Nephron (organoid): ENCODE results near the gene CLDN4.

Experiments
- H3K27ac Mint-ChIP-seq, 3 experiments: 2 replicates each; pipeline ENCODE4 v1.8.0; 2020; ENCODE audit warnings: mixed read lengths in 3 of 3, mild to moderate bottlenecking in 2 of 3, moderate library complexity in 1 of 3
- H3K27me3 Mint-ChIP-seq: 2 replicates; pipeline ENCODE4 v1.8.0; 2021; ENCODE audit warnings: low read depth, mild to moderate bottlenecking, moderate library complexity, mixed read lengths
- H3K36me3 Mint-ChIP-seq: 2 replicates; pipeline ENCODE4 v1.8.0; 2020; ENCODE audit warnings: low read depth, mixed read lengths
- H3K4me1 Mint-ChIP-seq: 2 replicates; pipeline ENCODE4 v1.8.0; 2020; ENCODE audit warnings: mixed read lengths
- H3K4me3 Mint-ChIP-seq, 3 experiments: 2 replicates each; pipeline ENCODE4 v1.8.0; 2020; ENCODE audit warnings: mild to moderate bottlenecking in 3 of 3, mixed read lengths in 3 of 3, moderate library complexity in 2 of 3
- H3K9me3 Mint-ChIP-seq: 2 replicates; pipeline ENCODE4 v1.8.0; 2020; ENCODE audit warnings: mixed read lengths
- TF ChIP-seq, protein P1 (sequence below), 3 experiments: fragments of 200-600 bp; sonication (generic); IDR thresholded peaks; one replicate each; pipeline ENCODE4 v1.5.0; 2021; ENCODE audit warnings: antibody characterized with exemption in 3 of 3; ENCODE audit not compliant: unreplicated experiment in 3 of 3

The CLDN4 gene

DNA sequence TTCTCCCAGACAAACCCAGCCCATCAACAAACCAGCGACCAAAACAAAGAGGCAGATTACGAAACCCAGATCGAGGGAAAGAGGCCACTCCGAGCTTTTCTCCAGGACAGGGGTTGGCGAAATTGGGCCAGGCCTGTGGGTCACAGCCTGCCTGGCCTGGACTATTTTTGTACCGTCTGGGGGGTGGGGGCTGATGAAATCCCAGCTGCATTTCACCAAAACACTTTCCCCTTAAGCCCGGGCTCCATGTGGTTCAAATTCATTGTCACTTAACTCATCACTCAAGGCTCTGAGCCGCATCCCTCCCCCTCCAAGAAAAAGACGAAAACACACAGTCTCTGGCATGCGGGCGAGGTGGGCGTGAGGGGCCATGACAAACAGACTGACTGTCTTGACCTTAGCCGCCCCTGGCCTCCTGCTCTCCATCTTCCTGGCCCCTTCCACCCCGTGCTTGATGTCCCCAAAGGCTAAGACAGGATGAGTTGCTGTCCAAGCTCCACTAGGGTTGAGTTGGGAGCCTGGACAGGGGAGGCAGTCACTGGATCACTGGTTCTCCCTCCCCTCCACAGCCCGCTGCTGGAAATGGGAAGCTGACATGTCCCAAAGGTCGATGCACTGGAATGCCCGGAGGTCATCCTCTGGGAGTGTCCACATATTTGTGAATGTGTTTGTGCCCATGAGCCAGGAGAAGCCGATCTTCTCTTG lies 49.3 kb downstream of the CLDN4 start:
- no peak overlapping the region for H3K4me3 Mint-ChIP-seq
- peaks cover 26% of the 10 kb centered on the region for H3K27me3 Mint-ChIP-seq
- H3K4me1 Mint-ChIP-seq = peaks cover 11% of the 10 kb centered on the region
- no peak overlapping the region for H3K27ac Mint-ChIP-seq
- TF ChIP-seq, protein P1, sequence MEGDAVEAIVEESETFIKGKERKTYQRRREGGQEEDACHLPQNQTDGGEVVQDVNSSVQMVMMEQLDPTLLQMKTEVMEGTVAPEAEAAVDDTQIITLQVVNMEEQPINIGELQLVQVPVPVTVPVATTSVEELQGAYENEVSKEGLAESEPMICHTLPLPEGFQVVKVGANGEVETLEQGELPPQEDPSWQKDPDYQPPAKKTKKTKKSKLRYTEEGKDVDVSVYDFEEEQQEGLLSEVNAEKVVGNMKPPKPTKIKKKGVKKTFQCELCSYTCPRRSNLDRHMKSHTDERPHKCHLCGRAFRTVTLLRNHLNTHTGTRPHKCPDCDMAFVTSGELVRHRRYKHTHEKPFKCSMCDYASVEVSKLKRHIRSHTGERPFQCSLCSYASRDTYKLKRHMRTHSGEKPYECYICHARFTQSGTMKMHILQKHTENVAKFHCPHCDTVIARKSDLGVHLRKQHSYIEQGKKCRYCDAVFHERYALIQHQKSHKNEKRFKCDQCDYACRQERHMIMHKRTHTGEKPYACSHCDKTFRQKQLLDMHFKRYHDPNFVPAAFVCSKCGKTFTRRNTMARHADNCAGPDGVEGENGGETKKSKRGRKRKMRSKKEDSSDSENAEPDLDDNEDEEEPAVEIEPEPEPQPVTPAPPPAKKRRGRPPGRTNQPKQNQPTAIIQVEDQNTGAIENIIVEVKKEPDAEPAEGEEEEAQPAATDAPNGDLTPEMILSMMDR (IDR thresholded peaks at IDR 0.05; ENCODE audit: unreplicated experiment in 3 of 3) = no peak
- no peaks in the 10 kb centered on the region for H3K9me3 Mint-ChIP-seq
- no peaks in the 10 kb centered on the region for H3K36me3 Mint-ChIP-seq

DNA sequence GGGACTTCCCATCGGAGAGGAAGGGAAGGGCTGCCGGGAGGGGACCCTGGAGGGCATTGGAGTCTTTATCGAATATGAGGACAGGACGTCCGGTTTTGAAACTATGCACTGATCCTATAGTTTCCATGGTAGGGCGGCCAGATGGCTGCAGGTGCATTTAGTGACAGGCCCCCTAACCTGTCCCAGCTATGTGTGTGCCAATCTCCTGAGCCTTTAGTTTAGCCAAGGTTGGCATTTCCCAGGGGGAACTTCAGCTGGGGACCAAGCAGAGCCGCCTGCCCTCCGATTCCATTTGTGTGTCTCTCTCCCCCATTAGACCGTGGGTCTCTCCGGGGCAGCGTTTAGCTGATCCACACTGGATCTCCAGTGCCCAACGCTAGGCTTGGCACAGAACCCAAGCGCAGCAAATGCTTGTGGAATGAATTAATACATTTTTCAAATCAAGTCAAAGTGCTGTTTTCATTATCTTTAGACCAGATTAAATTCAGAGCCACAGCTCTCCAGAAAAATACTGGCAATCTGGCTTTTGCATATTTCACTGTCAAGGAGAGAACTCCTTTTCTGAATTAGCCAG lies 50.0 kb downstream of the CLDN4 start:
- Mint-ChIP-seq H3K27ac (no peak overlapping the region), H3K4me1 (peaks cover 12% of the 10 kb centered on the region), H3K4me3 (no peak overlapping the region), H3K9me3 (no peaks in the 10 kb centered on the region), H3K36me3 (no peaks in the 10 kb centered on the region), H3K27me3 (peaks cover 26% of the 10 kb centered on the region)
- TF ChIP-seq, protein P1 (IDR thresholded peaks at IDR 0.05; ENCODE audit: unreplicated experiment in 3 of 3) = no peak

DNA sequence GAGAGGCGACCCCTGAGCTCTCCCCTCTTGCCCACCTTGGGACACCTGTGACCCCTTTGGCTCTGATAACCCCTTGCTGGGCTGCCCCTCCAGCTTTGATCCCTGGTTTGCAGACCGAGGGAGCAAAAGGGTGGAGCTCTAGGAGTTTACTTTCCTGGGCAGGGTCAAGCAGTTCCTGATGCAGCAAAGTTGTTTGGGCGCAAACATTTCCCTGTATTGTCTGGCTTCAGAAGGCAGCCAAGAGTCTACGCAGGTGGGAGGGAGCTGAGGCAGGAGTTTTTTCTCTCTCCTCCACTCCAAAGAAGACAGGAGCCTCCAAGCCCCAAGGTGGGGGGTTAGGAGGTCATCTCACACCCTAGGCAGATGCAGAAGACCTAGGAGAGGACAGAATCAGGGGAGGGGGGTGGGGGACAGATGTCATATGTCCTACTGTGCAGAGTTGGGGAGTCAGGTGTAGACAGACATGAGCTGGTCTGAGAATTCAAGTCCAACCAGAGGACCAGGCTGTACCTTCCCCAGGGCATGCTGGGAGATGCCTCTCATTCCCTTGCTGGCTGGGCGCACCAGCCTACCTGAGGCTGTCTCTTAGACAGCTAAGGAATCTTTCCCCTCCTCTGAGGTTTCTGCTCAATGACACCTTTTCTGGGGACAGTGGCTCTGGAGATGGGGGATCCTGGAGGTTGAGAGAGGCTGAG lies 50.7 kb downstream of the CLDN4 start:
- H3K36me3 Mint-ChIP-seq = no peaks in the 10 kb centered on the region
- peaks cover 19% of the 10 kb centered on the region for H3K4me1 Mint-ChIP-seq
- H3K27me3 Mint-ChIP-seq = peaks cover 27% of the 10 kb centered on the region
- no peak overlapping the region for H3K27ac Mint-ChIP-seq
- no peaks in the 10 kb centered on the region for H3K9me3 Mint-ChIP-seq
- TF ChIP-seq, protein P1 (IDR thresholded peaks at IDR 0.05; ENCODE audit: unreplicated experiment in 3 of 3) = no peak
- H3K4me3 Mint-ChIP-seq = no peak overlapping the region

DNA sequence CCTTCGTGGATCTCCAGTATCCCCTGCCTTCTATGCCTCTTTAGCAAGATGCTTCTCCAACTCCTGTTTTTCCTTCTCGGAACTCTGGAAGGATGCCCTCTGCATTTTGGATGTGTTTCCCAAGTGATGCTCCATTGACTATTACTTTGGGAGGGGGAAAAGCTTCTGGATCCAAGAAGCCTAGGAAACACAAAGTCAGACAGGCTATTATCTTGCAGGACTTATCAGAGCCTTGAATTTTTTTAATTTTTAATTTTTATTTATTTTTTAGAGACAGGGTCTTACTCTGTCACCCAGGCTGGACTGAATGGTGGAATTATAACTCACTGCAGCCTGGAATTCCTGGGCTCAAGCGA lies 51.2 kb downstream of the CLDN4 start:
- no peaks in the 10 kb centered on the region for H3K9me3 Mint-ChIP-seq
- TF ChIP-seq, protein P1 (IDR thresholded peaks at IDR 0.05; ENCODE audit: unreplicated experiment in 3 of 3) = no peak
- no peak overlapping the region for H3K4me3 Mint-ChIP-seq
- peaks cover 28% of the 10 kb centered on the region for H3K27me3 Mint-ChIP-seq
- peaks cover 23% of the 10 kb centered on the region for H3K4me1 Mint-ChIP-seq
- H3K36me3 Mint-ChIP-seq = no peaks in the 10 kb centered on the region
- no peak overlapping the region for H3K27ac Mint-ChIP-seq
